CD1c-positive myeloid dendritic cell (primary cell): ENCODE results near the gene SSU72.
"Not testable (repeated sequence)": the region's sequence is repeated elsewhere in the genome, so short reads cannot be mapped to it uniquely, and the experiment has no call there.

Source experiments
- DNase-seq: peaks from one replicate; pipeline ENCODE4 v3.0.0-alpha.2; 2016; ENCODE audit errors: extremely low spot score

SSU72 gene

DNA sequence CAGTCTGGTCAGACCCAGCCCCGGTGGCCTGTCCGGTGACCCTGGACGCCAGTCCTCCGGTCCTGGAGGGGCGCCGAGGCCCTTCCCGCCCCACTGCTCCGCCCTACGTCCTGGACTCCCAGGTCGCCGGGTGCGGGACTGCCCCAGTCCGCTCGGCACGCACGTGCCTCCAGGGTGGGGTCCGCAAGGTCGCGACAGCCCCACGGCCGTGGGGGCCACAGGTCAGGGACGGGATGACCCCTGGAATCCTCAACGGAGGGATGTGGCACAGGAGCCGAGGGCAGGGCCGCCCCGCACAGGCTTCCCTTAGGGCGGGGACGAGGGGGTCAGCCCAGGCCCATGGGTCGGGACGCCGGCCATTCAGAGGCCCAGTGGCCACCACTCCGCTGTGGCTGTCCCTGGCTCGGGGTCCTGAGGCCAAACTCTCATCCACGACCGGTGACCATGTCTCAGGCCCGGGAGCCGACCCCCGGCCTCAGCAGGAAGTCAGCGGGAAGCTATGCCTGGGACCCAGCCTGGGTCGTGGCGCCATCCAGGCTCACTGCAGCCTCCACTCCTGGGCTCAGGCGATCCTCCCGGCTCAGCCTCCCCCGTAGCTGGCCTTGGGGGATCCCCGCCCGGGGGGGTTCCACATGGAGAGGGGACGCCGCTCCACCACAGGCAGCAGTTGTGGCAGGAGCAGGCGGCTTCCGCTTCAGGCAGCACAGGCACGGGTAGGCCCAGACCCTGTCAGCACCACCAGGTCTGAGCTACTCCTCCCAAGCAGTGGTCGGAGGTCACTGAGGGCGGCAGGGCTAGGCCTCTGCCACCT is 33.6 kb downstream of the SSU72 start:
- DNase-seq = no peak

DNA sequence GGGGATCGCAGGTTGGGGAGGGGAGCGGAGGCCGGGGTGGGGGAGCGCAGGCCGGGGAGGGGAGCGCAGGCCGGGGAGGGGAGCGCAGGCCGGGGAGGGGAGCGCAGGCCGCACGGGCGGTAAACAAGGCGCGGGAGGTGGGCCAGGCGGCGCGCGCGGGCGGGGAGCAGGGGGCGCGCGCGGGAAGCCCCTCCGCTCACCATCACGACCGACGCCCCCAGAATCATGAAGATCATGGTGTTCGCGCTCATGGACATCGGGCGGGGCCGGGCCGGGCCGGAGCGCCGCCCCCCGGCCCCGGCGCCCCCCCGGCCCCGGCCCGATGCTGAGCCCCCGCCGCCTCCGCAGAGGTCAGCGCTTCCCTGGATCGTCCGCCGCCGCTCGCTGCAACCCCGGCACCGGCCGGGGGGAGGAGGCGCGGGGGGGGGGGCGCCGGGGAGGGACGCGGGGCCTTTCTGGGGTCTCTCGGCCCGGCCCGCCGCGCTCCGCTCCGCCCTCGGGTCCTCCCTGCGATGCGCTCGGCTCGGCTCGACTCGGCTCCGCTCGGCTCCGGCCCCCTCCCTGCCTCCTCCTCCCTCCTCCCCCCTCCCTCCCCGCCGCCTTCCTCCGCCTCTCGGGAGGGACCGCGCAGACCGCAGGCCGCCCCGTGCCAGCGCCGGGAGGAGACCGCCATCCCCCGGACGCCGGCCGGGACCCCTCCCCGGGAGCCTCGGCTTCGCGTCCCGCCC is 34.4 kb downstream of the SSU72 start, which contains the start of gene TMEM240:
Gene TMEM240, minus strand, starts transcription at position 535 of the 728 bp plus-strand sequence. Its CDS starts 278 bp downstream, at position 257.
- DNase-seq = peak; percentile 20

DNA sequence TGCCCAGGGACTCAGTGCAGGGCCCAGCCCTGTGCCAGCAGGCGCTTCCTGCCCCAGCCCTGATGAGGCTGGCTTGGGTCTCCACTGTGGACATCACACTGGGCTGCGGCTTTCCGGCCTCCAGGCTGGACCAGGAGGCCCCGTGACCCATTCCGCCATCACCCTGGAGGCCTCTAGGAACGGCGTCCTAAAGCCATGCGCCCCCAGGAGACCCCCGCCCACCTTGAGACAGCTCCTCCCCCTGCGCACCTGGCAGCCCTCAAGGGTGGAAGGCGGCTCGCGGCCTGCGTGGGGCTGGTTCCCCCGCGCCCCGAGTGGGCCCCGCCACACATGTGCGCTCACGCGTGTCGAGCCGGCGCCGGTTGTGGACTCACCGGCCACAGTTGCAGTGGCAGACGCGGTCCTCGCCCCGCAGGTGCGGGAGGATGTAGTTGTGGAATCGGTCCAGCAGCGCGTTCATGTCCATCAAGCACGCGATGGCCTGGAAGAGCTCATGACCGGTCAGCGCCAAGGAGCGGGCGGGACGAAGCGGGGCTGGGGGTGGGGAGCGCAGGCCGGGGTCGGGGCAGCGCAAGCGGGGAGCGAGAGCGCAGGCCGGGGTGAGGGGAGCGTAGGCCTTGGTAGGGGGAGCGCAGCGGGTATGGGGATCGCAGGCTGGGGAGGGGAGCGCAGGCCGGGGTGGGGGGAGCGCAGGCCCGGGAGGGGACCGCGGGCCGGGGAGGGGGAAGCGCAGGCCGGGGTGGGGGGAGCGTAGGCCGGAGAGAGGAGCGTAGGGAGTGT is 35.2 kb downstream of the SSU72 start:
- no peak for DNase-seq

DNA sequence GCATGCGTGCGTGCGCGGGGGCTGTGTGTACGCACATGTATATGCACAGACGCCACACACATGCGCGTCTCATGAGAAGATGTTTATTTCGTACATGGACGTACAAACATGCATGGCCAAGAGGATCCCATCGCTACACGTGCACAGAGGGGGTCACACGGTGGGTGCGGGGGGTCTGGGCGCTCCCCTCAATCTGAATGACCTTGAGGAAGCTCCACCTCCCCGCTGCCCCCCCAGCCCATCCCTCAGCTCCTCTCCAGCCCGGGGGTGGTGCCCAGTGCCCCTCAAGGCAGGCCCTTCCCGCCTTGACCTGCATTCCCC is 35.7 kb downstream of the SSU72 start:
- no peak for DNase-seq

DNA sequence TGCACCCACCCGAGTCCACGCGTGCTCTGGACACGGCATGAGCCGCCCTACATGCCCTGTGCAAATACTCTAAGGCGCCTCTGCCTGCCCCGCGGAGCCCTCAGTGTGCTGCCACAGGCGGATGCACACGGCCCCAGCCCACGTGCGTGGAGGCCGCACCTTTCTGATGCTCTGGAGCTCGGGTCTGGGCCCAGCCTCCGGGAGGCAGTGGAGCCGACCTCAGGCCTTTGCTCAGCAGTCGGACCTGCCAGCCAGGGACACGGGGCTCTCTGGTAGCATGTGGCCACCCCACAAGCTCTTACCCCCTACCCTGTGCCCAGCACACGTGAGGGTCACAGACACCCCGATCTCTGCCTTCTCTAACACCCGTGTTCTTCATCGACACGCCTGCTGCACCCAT is 36.3 kb downstream of the SSU72 start:
- DNase-seq = no peak

DNA sequence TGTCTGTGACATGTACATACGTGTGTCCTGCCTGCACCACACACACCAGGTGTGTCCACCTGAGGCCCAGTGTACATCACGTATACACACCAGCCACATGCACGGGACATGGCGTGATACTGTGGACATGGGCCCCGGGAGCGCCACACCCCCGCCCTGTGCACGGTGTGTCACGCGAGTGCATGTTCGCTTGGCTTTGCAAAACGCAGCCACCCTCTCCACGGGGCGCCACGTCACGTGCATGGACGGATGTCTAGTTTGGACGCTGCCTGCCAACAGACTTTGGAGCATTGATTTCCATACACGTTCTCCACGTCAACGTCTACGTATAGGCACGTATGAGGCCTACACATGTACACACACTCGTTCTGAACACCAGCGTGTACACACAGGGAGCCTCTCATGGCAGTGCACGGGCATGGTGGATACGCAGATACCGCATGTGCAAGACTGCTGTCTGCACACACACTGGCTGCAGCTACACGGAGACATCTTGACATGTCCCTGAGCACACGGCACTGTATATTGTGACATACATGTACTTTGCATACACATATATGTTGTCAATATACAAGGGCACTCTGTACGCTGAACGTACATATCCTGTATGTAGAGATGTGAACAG is 36.9 kb downstream of the SSU72 start:
- no peak for DNase-seq

DNA sequence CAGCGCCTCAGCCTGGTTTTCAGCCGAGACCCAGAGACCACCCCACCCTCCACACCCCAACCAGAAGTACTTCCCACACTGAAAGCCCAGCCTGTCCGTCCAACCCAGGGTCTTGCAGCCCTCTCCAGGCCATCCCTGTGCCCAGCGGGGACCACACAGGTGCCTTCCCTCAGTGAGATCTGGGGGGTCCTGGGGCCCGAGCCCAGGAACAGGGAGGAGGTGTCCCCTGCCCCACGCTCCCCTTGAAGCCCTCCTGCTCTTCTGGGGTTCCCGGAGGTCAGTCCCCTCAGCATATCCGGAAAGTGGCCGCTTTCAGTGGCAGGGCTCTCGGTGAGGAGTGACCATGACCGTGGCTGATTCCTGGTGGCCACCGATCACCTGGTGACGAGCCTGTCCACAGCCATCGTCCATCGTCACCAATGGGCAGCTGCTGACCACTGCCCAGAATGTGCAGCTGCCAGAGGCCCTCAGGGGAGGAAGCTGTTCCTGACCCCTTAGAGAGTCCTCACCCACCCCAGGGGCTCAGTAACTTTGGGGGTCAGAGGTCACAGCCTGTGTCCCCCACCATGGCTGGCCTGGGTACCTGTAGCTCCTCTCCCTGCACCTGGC is 37.6 kb downstream of the SSU72 start:
- no peak for DNase-seq

DNA sequence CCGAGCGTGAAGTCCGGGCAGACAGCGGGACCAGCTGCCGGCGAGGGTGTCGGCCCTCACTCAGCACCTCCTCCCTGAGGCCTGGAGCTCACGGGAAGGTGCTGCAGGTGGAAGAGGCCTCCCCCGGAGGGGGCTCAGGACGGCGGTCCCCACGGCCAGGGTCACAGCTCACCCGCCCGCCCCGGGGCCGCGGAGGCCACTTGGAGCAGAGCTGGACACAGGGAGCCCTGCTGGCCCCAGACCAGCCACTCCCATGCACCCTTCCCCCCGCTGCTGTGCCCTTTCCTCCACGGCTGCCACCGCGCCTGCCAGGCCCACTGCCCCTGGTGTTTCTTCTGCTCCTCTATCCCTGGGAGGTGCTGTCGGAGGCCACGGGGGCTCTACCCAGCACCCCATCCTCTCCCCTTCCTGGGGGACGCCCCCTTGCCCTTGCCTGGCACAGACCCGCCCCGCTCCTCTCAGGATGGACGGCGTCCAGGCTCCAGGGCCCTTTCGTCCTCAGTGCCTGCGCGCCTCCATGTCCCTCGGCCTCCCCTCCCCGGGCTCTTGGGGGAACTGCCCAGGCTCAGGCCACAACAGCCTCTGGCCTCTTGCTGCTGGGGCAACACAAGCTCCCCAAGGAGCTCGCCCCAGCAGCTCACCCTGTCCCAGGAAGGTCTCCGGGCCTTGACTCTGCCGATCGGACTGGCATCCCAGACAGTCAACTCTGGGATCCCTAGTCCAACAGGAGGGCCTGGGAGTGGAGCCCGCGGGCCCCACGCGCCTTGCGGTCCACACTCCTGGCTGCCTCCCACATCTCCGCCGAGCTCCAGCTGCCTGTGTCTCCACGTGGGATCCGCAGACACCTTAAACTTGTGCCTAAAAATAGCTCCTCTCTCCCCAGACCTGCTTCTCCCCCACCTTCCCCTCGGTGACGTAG is 38.4 kb downstream of the SSU72 start:
- DNase-seq = no peak

DNA sequence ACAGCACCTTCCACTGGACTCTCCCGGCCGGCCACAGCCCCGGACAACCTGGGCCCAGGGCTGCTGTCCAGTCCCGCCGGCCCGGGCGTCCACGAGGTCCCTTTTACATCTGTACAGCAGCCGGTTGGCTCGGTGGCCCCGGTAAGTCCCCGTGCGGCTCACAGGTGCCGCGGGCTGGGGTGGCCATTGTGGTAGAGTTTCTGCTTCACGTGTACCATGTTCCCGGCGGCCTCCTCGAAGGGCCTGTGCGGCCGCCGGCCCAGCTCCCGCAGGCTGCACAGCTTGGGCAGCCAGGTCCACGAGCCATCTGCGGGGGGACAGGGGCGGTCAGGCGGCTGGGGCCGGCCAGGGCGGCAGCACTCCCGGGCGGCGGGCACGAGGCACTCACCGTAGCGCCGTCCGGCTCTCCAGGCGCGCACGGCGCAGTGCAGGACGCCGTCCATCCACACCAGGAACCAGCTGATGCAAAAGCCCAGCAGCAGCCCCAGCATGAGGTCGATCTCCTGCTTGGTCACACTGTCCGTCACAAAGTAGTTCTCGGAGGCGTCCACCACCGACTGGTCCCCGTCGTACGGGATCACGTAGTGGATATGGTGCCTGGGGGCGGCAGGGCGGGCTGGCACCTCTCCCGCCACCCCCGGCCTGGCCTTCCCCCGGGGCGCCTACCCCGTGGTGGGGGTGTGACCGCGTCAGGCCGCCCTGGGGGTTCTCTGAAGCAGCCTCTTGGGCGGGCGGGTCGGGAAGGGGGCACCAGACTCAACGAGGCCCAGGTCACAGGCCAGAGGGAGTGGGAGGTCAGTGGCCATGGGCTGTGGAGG is 39.3 kb downstream of the SSU72 start:
- no peak for DNase-seq

DNA sequence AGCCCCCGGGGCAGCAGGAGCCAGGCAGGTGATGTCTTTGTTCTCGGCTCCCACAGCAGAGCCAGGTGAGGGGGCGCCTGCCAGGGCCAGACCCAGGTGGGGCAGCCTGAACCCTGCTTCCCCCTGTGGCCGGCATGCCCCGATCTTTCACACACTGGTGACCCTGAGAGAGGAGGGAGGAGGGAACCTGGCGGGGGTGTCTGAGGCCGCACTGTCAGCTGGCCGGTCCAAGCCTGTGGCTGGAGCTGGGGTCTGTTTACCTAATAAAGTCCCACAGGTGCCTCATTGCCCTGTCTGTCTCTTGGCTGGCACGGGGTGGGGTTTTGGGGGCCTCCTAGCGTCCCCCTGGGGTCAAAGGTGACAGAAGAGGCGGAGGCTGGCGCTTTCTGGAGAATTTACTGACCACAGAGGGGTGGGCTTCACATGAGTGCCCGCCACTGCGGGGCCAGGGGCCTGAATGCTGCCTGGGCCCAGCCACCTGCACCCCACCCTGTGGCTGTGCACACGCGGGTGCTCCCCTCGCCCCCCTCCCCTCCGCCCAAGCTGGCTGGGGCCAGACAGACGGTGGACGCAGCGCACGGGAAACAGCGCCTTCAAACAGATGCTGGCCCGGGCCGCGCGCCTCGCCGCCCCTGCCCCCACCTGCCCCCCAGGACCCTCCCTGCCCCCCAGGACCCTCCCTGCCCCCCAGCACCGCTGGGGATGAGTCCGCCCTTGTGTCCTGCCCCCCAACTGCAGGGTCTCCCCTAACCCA is 40.1 kb downstream of the SSU72 start:
- DNase-seq = no peak

DNA sequence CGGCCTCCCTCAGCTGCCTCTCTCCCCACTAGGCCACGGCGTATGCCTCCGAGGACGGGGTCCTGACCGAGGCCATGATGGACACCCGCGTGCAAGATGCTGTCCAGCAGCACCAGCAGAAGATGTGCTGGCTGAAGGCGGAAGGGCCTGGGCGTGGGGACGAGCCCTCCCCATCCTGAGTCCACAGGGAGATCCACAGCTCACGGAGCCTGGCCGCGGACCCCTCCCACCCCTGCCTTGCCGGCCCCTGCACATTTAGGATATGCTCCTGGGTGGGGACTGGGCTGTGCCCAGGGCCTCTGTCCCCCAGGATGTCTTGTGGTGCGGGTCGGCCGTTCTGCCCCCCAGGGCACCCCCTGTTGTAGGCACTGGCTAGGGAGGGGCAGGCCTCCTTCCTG is 40.8 kb downstream of the SSU72 start:
- not testable (repeated sequence) for DNase-seq

DNA sequence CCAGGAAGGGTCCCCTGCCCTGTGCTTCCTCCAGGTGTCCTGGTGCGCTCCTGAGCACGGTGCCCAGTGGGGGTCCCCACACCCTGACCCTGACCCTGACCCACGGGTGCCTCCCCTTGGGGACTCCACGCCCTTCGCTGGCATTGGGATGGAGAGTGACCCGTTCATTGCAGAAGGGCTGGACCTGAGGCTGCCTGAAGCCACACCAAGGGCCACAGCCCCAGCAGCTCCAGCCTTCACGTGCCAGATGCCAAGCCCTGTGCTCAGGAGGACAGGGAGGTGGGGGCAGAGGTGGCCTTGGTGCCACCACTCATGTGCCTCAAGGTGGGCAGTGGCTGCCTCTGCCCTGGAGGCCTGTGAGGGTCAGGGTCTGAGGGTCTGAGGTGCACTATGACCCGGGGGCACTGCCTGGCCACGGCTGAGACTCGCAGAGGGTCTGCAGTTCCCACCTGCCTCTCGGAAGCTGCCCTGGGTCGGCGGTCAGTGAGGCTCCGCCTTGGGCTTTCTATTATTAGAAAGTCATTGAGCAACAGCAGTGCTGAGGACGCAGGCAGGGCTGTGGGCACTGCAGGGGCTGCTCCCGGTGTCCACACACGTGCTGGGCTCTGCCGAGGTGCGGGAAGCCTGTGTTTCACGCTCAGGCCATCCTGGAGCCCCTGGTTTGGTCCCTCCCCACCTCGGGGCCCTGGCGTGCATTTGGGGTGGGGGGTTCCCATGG is 41.3 kb downstream of the SSU72 start:
- not testable (repeated sequence) for DNase-seq

DNA sequence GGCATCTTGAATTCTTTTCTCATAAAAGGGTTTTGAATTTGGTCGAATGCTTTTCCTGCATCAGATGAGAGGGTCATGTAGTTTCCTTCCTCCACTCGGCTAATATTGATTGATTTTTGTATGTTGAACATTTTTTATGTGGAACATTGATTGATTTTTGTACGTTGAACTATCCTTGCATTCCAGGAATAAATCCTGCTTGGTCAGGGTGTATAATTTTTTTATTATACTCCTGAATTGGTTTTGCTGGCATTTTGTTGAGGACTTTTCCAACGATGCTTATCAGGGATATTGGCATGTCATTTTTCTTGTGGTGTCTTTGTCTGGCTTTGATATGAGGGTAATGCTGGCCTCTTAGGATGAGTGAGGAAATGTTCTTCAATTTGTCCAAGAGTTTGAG is 42.7 kb downstream of the SSU72 start:
- DNase-seq = no peak

DNA sequence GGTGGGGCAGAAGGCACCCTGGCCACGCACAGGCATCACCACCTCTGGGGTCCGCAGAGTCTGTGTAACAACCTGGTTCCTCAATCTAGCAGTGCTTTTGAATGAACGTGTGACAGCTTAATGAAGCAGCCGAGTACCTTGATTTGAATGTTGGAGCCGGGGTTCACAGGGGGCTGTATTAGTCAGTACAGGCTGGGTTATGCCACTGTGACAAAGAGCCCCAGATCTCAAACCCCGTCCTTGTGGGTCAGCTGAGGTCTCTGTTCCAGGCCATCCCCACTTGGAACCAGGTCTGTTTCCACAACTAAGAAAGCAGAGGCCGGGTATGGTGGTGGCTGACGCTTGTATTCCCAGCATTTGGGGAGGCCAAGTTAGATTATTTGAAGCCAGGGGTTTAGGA is 44.7 kb downstream of the SSU72 start:
- DNase-seq = no peak

DNA sequence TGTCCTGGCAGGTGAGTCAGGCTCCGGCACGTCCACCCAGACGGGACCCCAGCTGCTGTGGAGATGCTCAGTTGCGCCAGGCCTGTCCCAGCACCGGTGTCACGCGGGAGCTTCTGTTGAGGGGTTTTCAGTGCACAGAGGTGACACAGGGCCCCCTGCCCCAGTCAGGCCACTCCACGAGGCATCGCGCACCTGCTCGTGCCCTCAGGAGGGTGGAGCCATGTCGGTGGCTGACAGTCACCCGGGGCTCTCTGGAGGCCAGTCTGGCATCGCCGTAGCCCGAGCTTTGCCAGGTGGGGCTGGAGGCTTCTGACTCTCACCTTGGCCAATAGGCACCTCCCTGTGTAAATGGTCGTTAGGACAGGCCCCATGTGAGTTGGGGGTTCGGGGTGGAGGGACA is 45.3 kb downstream of the SSU72 start:
- no peak for DNase-seq

DNA sequence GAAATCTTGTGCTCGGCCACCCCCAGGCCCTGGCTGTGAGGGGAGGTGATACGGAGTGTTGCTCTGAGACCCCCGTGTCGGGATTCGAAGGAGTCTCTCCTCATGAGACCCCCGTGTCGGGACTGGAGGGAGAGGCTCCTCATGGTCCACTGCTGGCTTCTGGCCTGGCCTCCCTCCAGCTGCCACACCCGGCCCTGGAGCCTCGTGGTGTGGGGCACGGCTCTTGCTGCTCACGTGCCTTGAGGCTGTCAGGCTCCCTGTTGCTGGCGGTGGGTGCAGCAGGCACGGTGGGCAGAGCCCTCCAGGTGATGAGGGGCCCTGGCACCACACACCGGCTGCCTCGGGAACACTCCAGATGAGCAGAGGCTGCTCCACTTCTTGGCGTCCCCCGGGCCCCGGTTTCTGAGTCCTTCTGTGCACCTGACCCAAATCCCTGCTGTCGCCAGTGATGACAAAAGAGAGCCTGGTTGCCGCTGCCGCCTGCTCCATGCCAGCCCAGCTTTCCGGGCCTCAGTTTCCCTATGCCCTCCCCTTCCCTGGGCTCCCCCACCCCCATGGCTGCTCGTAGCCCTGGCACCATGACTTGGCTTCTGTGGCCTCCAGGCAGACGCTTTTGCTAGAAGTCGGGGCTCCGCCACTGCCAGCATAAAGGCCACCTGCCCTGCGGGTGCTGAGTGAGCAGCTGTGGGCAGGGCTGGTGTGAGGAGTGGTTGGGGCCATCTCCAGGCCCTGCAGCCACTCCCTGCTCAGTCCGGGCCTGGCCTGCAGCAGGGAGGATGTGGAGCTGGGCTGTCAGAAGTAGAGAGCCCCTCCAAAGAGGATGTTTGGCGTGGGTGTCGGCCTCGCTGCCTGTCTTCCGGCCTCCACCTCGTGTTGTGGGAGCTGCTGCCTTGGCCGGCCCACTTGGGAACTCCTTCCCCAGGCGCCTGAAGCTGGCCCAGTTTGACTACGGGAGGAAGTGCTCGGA is 46.1 kb downstream of the SSU72 start:
- DNase-seq = no peak
